Femur (tissue), 1 donor: Measurements from ENCODE around the gene GMEB2.
"Not testable (repeated sequence)": the region's sequence is repeated elsewhere in the genome, so short reads cannot be mapped to it uniquely, and the experiment has no call there.

ENCODE experiments used
- DNase-seq: peaks from one replicate; pipeline ENCODE4 v3.0.0-alpha.2; 2017

GMEB2 gene

DNA sequence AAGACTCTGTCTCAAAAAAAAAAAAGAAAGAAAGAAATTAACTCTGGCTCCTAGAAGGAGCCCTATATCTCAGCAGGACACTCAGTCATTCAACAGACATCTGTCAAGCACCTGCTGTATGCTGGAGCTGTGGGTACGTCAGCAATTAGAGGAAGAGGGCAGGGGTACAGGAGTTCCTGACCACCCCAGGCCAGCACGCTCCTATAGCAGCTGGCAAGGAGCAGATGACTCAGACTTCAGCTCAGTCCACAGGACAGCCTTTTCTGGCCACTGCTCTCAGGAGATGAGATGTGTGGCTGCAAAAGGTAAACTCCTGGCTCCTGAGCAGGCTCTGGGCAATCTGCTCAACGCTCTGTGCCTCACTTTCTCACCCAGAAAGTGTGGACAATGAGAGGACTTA is 29.6 kb upstream of the GMEB2 start:
- no peak for DNase-seq

DNA sequence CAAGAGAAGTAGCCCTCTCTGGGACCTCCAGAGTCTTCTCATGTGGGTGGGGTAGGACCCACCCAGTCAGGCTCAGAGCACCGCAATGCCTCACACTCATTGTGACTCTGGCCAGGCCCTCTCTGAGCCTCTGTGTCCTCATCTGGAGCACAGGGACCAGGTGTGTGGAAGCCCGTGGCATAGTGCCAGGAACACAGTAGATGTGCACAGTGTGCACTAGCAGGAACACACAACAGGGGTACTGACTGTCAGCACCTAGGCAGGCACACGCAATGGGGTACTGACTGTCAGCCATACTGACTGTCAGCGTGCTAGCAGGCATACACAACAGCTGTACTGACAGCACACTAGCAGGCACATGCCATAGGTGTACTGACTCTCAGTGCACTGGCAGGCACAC is 28.3 kb upstream of the GMEB2 start:
- no peak for DNase-seq

DNA sequence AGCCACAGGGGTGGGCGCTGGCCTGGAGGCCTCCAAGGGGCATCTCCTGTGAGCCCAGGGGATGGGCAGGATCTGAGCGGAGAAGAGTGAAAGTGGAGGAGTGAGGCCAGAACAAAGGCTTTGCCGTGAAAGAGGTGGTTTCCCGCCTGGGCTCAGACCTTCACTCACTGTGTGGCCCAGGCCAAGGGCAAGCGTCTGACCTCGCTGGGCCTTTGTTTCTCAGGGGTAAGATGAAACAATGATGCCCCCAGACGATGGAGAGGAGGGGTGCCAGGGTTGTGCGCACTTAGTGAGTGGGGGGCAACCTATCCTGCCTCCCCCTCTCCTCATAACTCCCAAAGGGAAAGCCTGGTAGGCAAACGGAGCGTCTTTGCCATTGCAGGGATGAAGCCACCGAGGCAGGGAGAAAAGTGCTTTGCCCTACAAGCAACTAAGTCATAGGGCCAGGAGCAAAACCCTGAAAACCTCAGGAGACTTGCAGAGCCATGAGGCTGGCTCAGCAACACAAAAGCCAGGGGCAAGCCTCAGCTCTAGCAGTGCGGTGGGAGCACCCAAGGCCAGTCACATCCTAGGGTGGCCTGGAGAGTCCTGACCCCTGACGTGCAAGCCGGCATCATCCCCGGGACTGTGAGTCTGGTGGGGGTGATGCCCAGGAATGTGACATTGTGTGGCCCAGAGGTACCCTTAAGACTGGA is 27.2 kb upstream of the GMEB2 start:
- DNase-seq, result no peak

DNA sequence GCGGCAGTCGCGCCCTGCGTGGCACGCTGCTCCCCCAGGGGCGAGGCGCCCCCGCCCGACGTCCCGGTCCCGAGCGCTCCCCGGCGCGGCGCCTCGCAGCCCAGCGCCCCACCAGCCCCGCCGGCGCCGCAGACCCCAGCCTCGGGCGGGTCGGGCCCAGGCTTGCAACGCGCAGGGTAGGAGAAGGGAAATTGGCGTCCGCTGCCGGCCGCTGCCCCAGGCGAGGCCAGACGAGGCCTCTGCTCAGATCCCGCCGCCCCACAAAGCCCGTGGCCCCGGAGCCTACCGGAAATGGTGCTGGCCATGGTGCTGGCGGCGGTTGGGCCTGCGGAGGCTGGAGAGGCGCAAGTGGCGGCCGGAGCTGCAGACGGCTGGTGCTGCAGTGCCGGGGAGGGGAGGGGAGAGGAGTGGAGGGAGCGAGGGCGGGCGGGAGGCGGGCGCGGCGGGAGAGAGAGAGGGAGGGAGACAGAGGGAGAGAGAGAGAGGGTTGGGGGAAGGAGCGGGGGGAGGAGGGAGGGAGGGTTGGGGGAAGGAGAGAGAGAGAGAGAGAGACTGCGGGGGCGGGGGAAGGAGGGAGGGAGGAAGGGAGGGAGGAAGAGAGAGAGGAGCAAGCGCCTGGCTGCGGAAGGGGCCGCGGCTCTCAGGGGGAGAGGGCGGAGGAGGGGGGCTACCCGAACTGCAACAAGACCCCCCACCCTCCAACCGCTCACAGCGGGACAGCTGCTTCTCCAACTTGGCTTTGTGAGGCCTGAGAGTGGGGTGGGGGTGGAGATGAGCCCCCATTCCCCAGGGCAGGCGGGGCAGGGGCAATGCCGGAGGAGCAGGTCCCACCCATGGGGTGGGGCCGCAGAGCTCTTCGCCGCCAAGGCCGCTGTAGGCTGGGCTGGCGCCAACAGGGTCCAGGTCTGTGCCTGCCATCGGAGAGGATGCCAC is 26.4 kb upstream of the GMEB2 start, which contains the start of gene STMN3:
Gene STMN3, minus strand, starts transcription at position 384 of the 933 bp plus-strand sequence. Its CDS starts 79 bp downstream, at position 305.
- peak; percentile 95 for DNase-seq

DNA sequence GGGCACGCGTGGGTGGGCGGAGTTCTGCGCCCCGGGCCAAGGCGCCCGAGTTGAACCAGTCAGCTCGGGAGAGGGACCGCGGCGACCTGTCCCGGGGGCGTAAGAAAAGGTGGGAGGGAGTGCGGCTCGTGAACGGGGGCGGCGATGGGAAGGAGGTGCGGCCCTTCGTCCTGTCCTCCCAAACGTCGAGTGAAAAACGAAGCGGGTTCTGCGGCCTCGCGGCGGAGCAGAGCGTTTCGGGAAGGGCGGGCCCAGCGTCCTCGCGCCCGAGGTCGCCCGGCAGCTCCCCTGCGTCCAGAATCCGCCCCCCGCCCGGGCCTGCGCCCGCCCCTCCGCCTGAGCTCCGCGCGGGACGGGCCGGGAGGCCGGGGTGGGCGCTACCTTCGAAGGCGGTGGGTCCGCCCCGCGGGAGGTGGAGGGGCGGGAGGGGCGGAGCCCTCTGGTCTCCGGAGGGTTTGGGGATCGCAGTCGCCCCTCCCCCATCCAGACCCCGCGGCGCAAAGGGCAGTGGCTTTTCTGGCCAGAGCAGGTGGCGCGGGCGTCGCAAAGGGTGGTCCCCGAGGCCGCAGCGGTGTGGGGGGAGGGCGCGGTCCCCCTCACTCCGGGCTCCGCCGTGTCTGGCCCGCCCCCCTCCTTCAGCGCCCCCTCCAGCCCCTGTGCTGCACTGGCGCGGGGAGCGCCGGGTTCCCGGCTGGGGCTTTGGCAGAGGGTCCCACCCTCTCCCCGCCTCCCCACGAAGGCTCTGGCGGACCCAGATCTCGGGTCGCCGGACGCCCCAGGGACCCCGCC is 25.5 kb upstream of the GMEB2 start:
- DNase-seq, result peak; percentile 55

- DNase-seq, result no peak
Measured at GRCh38 chr20:63651942-63652191, 25.0 kb upstream of the GMEB2 start.

GRCh38 chr20:63650486-63650885 is 23.6 kb upstream of the GMEB2 start:
- not testable (repeated sequence) for DNase-seq

DNA sequence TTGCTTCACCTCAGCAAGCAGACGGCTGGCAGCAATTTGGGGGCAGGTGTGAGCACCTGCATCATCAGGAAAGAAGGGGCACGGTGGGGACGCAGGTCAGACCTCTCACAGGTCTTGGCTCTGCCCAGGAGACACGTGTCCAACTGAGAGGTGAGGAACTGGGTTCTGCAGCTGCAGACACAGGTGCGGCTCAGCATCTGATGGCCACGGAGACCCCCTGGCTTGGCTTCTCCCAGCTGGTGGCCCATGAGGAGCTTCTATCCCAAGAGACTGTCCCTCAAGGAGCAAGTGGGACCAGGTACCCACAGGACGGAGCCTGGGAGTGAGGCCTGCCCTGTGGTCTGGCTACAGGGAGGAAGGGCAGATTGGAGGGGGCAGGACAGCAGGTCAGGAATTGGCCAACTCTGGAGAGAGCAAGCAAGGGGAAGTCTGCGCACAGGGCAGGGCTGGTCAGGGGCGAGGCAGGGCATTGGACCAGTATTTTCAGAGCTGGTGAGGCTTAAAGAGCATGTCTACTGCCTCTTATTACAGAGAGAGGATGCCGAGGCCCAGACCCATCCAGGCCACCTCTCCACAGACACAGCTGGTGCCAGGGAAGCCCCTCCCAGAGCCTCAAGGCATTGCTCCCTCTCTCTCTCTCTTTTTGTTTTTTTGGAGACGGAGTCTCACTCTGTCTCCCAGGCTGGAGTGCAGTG is 22.1 kb upstream of the GMEB2 start:
- no peak for DNase-seq

GRCh38 chr20:63648190-63648589 is 21.3 kb upstream of the GMEB2 start:
- DNase-seq, result no peak

GRCh38 chr20:63645218-63645617 is 18.3 kb upstream of the GMEB2 start:
- no peak for DNase-seq

GRCh38 chr20:63643946-63644345 is 17.0 kb upstream of the GMEB2 start:
- no peak for DNase-seq

DNA sequence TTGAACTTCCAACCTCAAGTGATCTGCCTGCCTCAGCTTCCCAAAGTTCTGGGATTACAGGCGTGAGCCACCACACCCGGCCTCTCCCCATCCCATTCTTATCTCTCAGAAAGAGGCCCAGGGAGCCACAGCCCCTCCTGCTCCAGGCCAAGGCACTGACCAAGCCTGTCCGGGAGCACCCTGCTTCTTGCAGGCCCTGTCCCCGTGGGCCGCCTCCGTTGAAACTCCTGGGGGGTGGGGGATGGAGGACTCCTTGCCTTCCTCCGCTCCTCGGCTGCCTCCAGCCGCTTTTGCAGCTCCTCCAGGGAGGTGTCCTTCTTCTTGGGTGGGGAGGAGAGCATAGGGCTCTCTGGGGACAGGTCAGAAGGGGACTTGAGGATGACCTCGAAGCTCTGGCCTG is 16.6 kb upstream of the GMEB2 start:
- DNase-seq, result no peak

DNA sequence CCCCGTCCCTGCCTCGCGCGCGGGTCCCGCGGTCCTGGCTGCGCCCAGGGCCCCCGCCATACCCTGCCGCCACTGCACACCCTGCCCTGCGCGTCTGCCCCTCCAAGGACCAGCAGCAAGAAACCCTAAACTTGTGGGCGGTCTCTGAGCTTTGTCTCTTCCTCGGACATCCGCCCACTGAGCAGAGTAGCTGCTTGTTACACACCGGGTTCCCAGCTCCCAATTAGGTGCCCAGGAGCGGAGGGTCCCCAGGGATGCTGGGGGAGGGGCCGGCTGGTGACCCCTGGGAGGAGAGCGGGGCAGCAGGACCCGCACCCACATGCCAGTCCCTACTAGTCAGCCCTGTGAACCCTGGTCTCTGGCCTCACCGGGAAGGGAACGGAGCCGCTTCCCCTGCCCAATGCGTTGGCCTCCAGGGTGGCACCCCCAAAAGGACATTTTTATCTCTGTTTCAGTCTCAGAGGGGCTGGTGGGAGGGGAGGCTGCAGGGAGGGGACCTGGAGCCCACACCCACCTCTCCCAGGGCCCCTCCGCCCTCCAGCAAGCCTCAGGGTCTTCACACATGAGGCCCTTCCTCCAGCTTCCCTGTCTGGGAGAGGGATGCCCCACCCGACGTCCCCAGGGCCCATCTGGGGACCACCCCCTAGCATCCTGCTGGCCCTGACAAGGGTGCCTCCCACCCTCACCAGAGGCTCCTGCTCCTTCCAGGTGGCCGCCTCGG is 15.8 kb upstream of the GMEB2 start:
- DNase-seq, result peak; percentile 58

- DNase-seq, result peak; percentile 98
Measured at GRCh38 chr20:63641792-63642523, 15.1 kb upstream of the GMEB2 start.

DNA sequence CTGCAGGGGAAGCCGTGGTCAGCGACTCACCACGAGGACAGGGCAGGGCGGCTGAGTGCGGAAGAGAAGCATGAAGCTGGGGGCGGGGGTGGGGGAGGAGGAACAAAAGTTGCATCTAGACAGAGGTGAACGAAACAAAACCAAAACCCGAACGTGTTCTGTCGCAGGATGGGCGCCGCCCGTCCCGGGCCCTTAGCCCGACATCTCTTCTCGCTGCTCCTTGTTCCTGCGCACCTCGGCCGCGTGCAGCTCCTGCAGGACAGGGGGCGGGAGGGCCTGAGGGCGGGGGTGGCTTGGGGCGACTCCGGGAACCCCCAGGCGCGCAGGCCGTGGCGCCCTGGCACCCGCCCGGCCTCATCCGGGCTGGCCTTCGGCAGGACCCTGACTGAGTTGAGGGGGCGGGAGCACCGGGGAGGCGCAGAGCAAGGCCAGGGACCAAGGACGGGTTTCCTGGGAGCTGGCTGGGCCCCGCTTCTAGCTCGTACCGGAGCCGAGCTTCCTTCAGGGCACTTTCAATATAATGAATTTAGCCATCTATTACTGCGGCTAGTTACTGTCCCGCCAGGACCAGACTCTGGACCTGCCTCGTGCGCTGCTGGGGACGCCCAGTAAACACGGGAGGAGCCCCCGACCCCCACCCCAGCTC is 14.4 kb upstream of the GMEB2 start:
- no peak for DNase-seq

DNA sequence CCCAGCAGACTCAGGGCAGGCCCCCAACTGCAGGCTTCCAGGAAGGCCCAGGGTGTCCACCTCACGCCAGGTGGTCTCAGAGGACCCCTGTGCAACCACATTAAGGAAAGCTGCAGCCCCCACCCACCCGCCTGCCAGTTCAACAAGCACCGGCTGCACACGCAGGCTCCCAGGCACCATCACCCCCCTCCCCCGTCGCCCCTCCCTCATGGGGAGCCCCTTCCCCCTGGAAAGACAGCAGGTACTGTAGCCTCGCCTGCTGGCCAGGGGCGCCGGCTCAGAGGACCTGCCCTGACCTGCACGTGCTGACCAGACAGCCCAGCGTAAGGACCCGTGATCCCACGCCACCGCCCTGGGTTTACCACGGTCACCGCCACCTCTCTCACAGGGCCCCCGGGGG is 13.8 kb upstream of the GMEB2 start:
- DNase-seq, result not testable (repeated sequence)

- no peak for DNase-seq
Measured at GRCh38 chr20:63640086-63640485, 13.2 kb upstream of the GMEB2 start.

DNA sequence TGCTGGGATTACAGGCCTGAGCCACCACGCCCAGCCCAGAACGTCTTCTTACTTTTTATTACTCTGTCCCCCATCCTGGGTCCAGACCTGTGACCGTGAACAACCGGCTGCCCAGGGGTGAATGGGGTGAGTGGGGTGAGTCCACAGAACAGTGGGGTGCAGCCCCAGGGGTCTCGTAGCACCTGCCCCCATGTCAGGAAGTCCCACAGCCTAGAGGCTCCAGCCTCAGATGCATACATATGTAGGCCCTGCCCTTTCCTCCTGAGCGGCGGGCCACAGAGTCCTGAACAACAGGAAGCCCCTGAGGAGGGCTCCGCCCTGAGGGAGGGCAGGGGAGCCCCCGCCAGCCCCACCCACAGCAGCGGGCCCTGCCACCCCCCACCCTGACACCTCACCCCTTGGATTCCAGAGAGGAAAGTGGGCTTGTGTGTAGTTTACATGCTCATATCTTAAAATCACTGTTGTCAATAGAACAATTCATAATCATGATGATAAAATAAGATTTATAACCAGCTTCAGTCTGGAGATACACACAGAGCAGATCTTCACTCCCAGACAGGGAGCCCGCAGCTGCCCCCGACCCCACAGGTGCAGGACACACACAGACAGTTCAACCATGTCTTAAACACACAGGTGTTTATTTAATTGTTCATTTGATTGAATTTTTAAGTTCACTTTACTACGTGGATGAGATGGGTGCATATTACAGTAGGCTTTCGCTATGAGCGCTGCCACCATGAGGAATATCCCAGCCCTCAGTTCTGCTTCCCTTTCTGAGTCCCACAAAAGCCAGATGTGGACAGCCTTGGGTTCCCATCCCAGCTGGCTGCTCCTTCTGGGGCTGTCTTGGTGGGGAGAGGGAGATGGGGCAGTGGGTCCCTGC is 12.4 kb upstream of the GMEB2 start:
- DNase-seq, result no peak

DNA sequence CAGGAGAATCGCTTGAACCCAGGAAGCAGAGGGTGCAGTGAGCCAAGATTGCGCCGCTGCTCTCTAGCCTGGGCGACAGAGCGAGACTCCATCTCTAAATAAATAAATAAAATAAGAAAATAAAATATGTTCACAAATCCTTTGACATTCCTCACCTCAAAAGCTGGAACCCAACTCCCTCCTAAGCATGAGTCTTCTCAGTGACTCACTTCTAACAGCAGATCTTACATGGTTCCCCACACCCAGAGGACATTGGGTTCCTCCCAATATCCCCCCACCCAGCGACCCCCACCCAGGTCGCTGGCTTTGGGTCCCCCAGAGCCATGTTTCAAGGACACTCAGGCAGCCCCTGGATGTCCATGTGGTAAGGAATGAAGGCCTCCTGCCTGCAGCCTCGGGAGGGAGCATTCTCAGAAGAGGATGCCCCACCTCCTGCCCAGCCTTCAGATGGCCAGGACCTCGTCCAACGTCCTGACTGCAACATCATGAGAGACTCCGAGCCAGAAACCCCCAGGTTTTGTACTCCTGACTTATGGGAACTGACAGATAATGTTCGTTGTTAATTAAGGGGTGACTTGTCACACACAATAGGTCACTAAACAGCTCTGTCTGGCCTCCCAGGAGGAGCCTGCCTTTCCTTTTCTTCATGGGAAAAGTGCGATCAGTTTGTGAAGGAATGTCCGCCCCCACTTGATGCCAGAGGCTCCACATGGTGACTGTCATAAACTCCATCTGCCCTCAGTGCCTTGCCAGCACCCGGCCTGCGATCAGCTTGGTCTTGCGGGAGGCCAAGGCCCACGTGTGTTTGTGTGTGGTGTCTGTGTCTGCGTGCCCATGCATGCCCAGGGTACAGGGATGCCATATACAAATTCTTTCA is 10.1 kb upstream of the GMEB2 start:
- no peak for DNase-seq
